ENCODE measurements around the gene RXRG.

RXRG gene

GRCh38 chr1:165484532-165484931, 39.6 kb upstream of the RXRG start:
- no peak for DNase-seq (ENCODE audit: extremely low spot score)
- ChIA-PET CTCF (interaction anchor here (1.0 to 1.8 kb wide), 2 partner anchors 12 to 25 kb away, joined by 3 to 5 read pairs; no protein-coding TSS in a partner anchor), POLR2A (no interaction called here)
- TF ChIP-seq CTCF (IDR thresholded peaks at IDR 0.05; ENCODE audit: control extremely low read depth, extremely low read depth, low read depth, missing control alignments) = no peak

GRCh38 chr1:165483412-165483811, 38.5 kb upstream of the RXRG start:
- no peak for TF ChIP-seq CTCF (IDR thresholded peaks at IDR 0.05; ENCODE audit: control extremely low read depth, extremely low read depth, low read depth, missing control alignments)
- ChIA-PET POLR2A (no interaction called here), CTCF (interaction anchor here (1.2 to 1.8 kb wide), 2 partner anchors 24 to 26 kb away, joined by 3 to 5 read pairs; no protein-coding TSS in a partner anchor)
- no peak for DNase-seq (ENCODE audit: extremely low spot score)

GRCh38 chr1:165481820-165482532, 37.0 kb upstream of the RXRG start:
- no peak for TF ChIP-seq CTCF (IDR thresholded peaks at IDR 0.05; ENCODE audit: control extremely low read depth, extremely low read depth, low read depth, missing control alignments)
- POLR2A ChIA-PET = no interaction called here
- CTCF ChIA-PET = interaction anchor here (0.8 to 2.2 kb wide), 3 partner anchors 12 to 114 kb away, joined by 3 to 5 read pairs (median 3); no protein-coding TSS in a partner anchor
- no peak for DNase-seq (ENCODE audit: extremely low spot score)

- no peak for DNase-seq (ENCODE audit: extremely low spot score)
- no peak for TF ChIP-seq CTCF (IDR thresholded peaks at IDR 0.05; ENCODE audit: control extremely low read depth, extremely low read depth, low read depth, missing control alignments)
- POLR2A ChIA-PET = no interaction called here
- CTCF ChIA-PET = interaction anchor here (1.0 kb wide), 1 partner anchor 10 kb away, joined by 3 read pairs; no protein-coding TSS in a partner anchor
Measured at GRCh38 chr1:165476776-165477175, 31.9 kb upstream of the RXRG start.

- no peak for DNase-seq (ENCODE audit: extremely low spot score)
- no peak for TF ChIP-seq CTCF (IDR thresholded peaks at IDR 0.05; ENCODE audit: control extremely low read depth, extremely low read depth, low read depth, missing control alignments)
- POLR2A ChIA-PET = no interaction called here
- CTCF ChIA-PET = interaction anchor here (1.0 to 1.5 kb wide), 2 partner anchors 13 to 106 kb away, joined by 3 to 4 read pairs; no protein-coding TSS in a partner anchor
Measured at GRCh38 chr1:165474196-165474595, 29.3 kb upstream of the RXRG start.

- TF ChIP-seq CTCF (IDR thresholded peaks at IDR 0.05; ENCODE audit: control extremely low read depth, extremely low read depth, low read depth, missing control alignments) = no peak
- ChIA-PET CTCF (interaction anchor here (0.7 to 1.3 kb wide), 2 partner anchors 42 to 79 kb away, joined by 3 read pairs; no protein-coding TSS in a partner anchor), POLR2A (no interaction called here)
- DNase-seq (ENCODE audit: extremely low spot score) = no peak
Measured at GRCh38 chr1:165473081-165473480, 28.2 kb upstream of the RXRG start.
